GM23338 (cell line): ENCODE data around the gene DAPK1. TPM values are rescaled to one million over a fixed set of nuclear protein-coding genes. Genes with fewer than 3 reads are reported as not detected.

Source experiments
- ATAC-seq: fragments of 200-7000 bp; cut with Tn5 transposase; 3 replicates; pipeline ENCODE4 v1.9.1; 2020
- DNase-seq: peaks from one replicate; pipeline ENCODE4 v3.0.0-alpha.2; 2015; ENCODE audit warnings: low spot score
- H2AFZ ChIP-seq: fragments of 200-600 bp; sonication (generic); 2 replicates; pipeline ENCODE4 v1.8.0; 2016; ENCODE audit warnings: antibody characterized with exemption, mild to moderate bottlenecking, moderate library complexity
- H3F3A ChIP-seq: fragments of 200-600 bp; sonication (generic); replicated peaks from 2 replicates; pipeline ENCODE4 v1.8.0; 2017; ENCODE audit warnings: antibody characterized with exemption, mixed run types, low read depth
- H3K27ac ChIP-seq: fragments of 200-600 bp; sonication (generic); 2 replicates; pipeline ENCODE4 v1.6.1; 2016; ENCODE audit warnings: low read depth
- H3K27me3 ChIP-seq: fragments of 200-600 bp; sonication (generic); 2 replicates; pipeline ENCODE4 v1.8.0; 2016; ENCODE audit warnings: mild to moderate bottlenecking, mixed run types, moderate library complexity; ENCODE audit not compliant: insufficient read depth
- H3K36me3 ChIP-seq: fragments of 200-600 bp; sonication (generic); 2 replicates; pipeline ENCODE4 v1.8.0; 2016; ENCODE audit warnings: mild to moderate bottlenecking; ENCODE audit not compliant: insufficient read depth
- H3K4me1 ChIP-seq: fragments of 200-600 bp; sonication (generic); 2 replicates; pipeline ENCODE4 v1.8.0; 2016; ENCODE audit warnings: mild to moderate bottlenecking, moderate library complexity; ENCODE audit not compliant: insufficient read depth
- H3K4me2 ChIP-seq: fragments of 200-600 bp; sonication (generic); 2 replicates; pipeline ENCODE4 v1.7.1; 2017; ENCODE audit warnings: mixed run types
- H3K4me3 ChIP-seq: fragments of 200-600 bp; sonication (generic); 2 replicates; pipeline ENCODE4 v1.6.1; 2016; ENCODE audit warnings: mixed run types
- H3K79me2 ChIP-seq: fragments of 200-600 bp; sonication (generic); replicated peaks from 2 replicates; pipeline ENCODE4 v1.8.0; 2017; ENCODE audit warnings: mild to moderate bottlenecking; ENCODE audit not compliant: insufficient read depth
- H3K9me2 ChIP-seq: fragments of 200-600 bp; sonication (generic); 2 replicates; pipeline ENCODE4 v1.8.0; 2017; ENCODE audit not compliant: insufficient read depth
- H4K20me1 ChIP-seq: fragments of 200-600 bp; sonication (generic); replicated peaks from 2 replicates; pipeline ENCODE4 v1.8.0; 2017; ENCODE audit warnings: mild to moderate bottlenecking; ENCODE audit not compliant: insufficient read depth
- H3K27ac Mint-ChIP-seq: 2 replicates; pipeline ENCODE4 v1.8.0; 2020; ENCODE audit warnings: inconsistent platforms, mild to moderate bottlenecking, moderate library complexity, mixed read lengths
- H3K27me3 Mint-ChIP-seq: 3 replicates; pipeline ENCODE4 v1.8.0; 2022; ENCODE audit warnings: low read depth, mild to moderate bottlenecking, moderate library complexity, mixed read lengths, inconsistent platforms; ENCODE audit not compliant: insufficient read depth, poor library complexity
- H3K36me3 Mint-ChIP-seq: 3 replicates; pipeline ENCODE4 v1.8.0; 2021; ENCODE audit warnings: low read depth, mild to moderate bottlenecking, inconsistent platforms, moderate library complexity, mixed read lengths
- H3K4me1 Mint-ChIP-seq: 3 replicates; pipeline ENCODE4 v1.8.0; 2020; ENCODE audit warnings: mild to moderate bottlenecking, inconsistent platforms, mixed read lengths
- H3K4me3 Mint-ChIP-seq: 3 replicates; pipeline ENCODE4 v1.8.0; 2021; ENCODE audit warnings: moderate library complexity, mild to moderate bottlenecking, inconsistent platforms, mixed read lengths
- H3K9me3 Mint-ChIP-seq: 3 replicates; pipeline ENCODE4 v1.8.0; 2020; ENCODE audit warnings: moderate library complexity, mild to moderate bottlenecking, inconsistent platforms, mixed read lengths
- CREB1 ChIP-seq: fragments of 250-450 bp; sonication (Bioruptor Pico); IDR thresholded peaks from 2 replicates; pipeline ENCODE4 v1.5.0; 2020; ENCODE audit warnings: low read depth, mild to moderate bottlenecking, moderate library complexity
- CTCF ChIP-seq, 2 experiments: fragments of 200-600 bp in 1 of 2; sonication (generic) in 1 of 2; conservative IDR thresholded peaks; 2 replicates each; pipeline versions ENCODE4 v1.5.1 to v1.6.1; 2016 to 2017; ENCODE audit warnings: antibody characterized with exemption in 2 of 2, low read depth in 2 of 2, mild to moderate bottlenecking in 2 of 2, moderate library complexity in 1 of 2
- ETS1 ChIP-seq: IDR thresholded peaks from 2 replicates; pipeline ENCODE4 v1.6.1; 2016; ENCODE audit warnings: antibody characterized with exemption
- EZH2phosphoT487 ChIP-seq: fragments of 200-600 bp; sonication (generic); IDR thresholded peaks from one replicate; pipeline ENCODE4 v1.8.1; 2018; ENCODE audit warnings: antibody characterized with exemption; ENCODE audit not compliant: unreplicated experiment
- JUNB ChIP-seq: IDR thresholded peaks from one replicate; pipeline ENCODE4 v1.6.1; 2016; ENCODE audit warnings: antibody characterized with exemption; ENCODE audit not compliant: unreplicated experiment
- NANOG ChIP-seq: IDR thresholded peaks from 2 replicates; pipeline ENCODE4 v1.6.1; 2016; ENCODE audit warnings: antibody characterized with exemption, borderline replicate concordance
- REST ChIP-seq: IDR thresholded peaks from one replicate; pipeline ENCODE4 v1.6.1; 2018; ENCODE audit warnings: antibody characterized with exemption; ENCODE audit not compliant: unreplicated experiment
- STAT1 ChIP-seq: IDR thresholded peaks from one replicate; pipeline ENCODE4 v1.6.1; 2016; ENCODE audit warnings: antibody characterized with exemption; ENCODE audit not compliant: unreplicated experiment
- ZNF114 ChIP-seq: fragments of 250-450 bp; sonication (Bioruptor Pico); IDR thresholded peaks from 2 replicates; pipeline ENCODE4 v1.5.0; 2020; ENCODE audit warnings: mild to moderate bottlenecking, moderate library complexity
- ZNF462 ChIP-seq: fragments of 250-450 bp; sonication (Bioruptor Pico); IDR thresholded peaks from 2 replicates; pipeline ENCODE4 v1.5.0; 2020; ENCODE audit warnings: mild to moderate bottlenecking, moderate library complexity
- polyA plus RNA-seq: library from polyadenylated mRNA; unstranded; fragments of >200 nt; fragmentation: Nextera tagmentation; extraction: Ambion mirVana; gene quantifications from 2 replicates; pipeline ENCODE4 v1.2.1, GENCODE V29; 2016
- total RNA-seq: library from RNA; depleted of rRNA; stranded (reverse); fragments of >200 nt; shearing (Covaris generic); gene quantifications from 2 replicates; pipeline ENCODE4 v1.2.3, GENCODE V29; 2014

The DAPK1 gene
- total and polyA plus RNA-seq, 2 experiments from 2014 or later = 37.0 to 134 TPM

- Histone ChIP-seq H3K27me3 (no peaks in the 10 kb centered on the region), H3K4me3 (no peak overlapping the region), H3K79me2 (no peaks in the 10 kb centered on the region), H2AFZ (no peak overlapping the region), H3K36me3 (0 out of 2 replicates have a peak, but pooled peaks cover 5% of the 10 kb centered on the region), H3F3A (no peaks in the 10 kb centered on the region), H3K4me1 (no peaks in the 10 kb centered on the region), H3K4me2 (no peak overlapping the region), H3K9me2 (no peaks in the 10 kb centered on the region), H3K27ac (no peak overlapping the region), H4K20me1 (no peaks in the 10 kb centered on the region)
- TF ChIP-seq EZH2phosphoT487 (no peak), CTCF (conservative IDR thresholded peaks at IDR 0.05; ENCODE audit: low read depth in 2 of 2) (no peak)
- H3K9me3 Mint-ChIP-seq = peaks cover 30% of the 10 kb centered on the region
- H3K27me3 Mint-ChIP-seq = no peaks in the 10 kb centered on the region
- H3K27ac Mint-ChIP-seq = no peak overlapping the region
- H3K36me3 Mint-ChIP-seq = peaks cover 7% of the 10 kb centered on the region; the same call in 2 of the 3 replicates
- H3K4me3 Mint-ChIP-seq = no peak overlapping the region
- no peak for ATAC-seq
- H3K4me1 Mint-ChIP-seq = no peaks in the 10 kb centered on the region
- DNase-seq = no peak
Measured at GRCh38 chr9:87739546-87739945, 241.9 kb downstream of the DAPK1 start.

GRCh38 chr9:87740209-87740608 lies 242.5 kb downstream of the DAPK1 start:
- no peak overlapping the region for H2AFZ ChIP-seq
- H3K4me3 ChIP-seq = no peak overlapping the region
- H3K9me2 ChIP-seq = no peaks in the 10 kb centered on the region
- no peaks in the 10 kb centered on the region for H3K27me3 ChIP-seq
- H3K9me3 Mint-ChIP-seq = peaks cover 30% of the 10 kb centered on the region
- no peaks in the 10 kb centered on the region for H4K20me1 ChIP-seq
- no peaks in the 10 kb centered on the region for H3F3A ChIP-seq
- H3K36me3 ChIP-seq = 0 out of 2 replicates have a peak, but pooled peaks cover 5% of the 10 kb centered on the region
- no peak overlapping the region for H3K27ac ChIP-seq
- no peaks in the 10 kb centered on the region for H3K4me1 Mint-ChIP-seq
- H3K4me3 Mint-ChIP-seq = no peak overlapping the region
- no peak for ATAC-seq
- H3K4me1 ChIP-seq = no peaks in the 10 kb centered on the region
- H3K4me2 ChIP-seq = no peak overlapping the region
- no peaks in the 10 kb centered on the region for H3K79me2 ChIP-seq
- H3K27me3 Mint-ChIP-seq = no peaks in the 10 kb centered on the region
- no peak overlapping the region for H3K27ac Mint-ChIP-seq
- H3K36me3 Mint-ChIP-seq = peaks cover 7% of the 10 kb centered on the region; the same call in 2 of the 3 replicates
- DNase-seq = no peak
- TF ChIP-seq NANOG = no peak
- TF ChIP-seq REST = no peak
- TF ChIP-seq ZNF114 (CRISPR knock-in tag) = no peak
- TF ChIP-seq JUNB = no peak
- no peak for TF ChIP-seq STAT1
- TF ChIP-seq CREB1 (CRISPR knock-in tag) = no peak
- TF ChIP-seq ZNF462 (CRISPR knock-in tag) = no peak
- TF ChIP-seq ETS1 = no peak
